HepG2 (cell line): ENCODE measurements around the gene MAML1.

Experiments used
- ARHGAP35 ChIP-seq: sonication (generic); formaldehyde crosslinking; IDR thresholded peaks from 2 replicates; pipeline ENCODE4 v1.9.0; 2022; ENCODE audit warnings: mild to moderate bottlenecking, inconsistent platforms, moderate library complexity, missing genetic modification reagents, borderline replicate concordance
- CTCF ChIP-seq: sonication (generic); formaldehyde crosslinking; IDR thresholded peaks from 2 replicates; pipeline ENCODE4 v1.5.0; 2020; ENCODE audit warnings: mild to moderate bottlenecking, missing genetic modification reagents, moderate library complexity
- E2F2 ChIP-seq: sonication (generic); formaldehyde crosslinking; IDR thresholded peaks from 2 replicates; pipeline ENCODE4 v1.4.0; 2020; ENCODE audit warnings: missing genetic modification reagents, borderline replicate concordance
- ETS1 ChIP-seq: sonication (generic); formaldehyde crosslinking; IDR thresholded peaks from 2 replicates; pipeline ENCODE4 v1.4.0; 2020; ENCODE audit warnings: missing genetic modification reagents
- KLF15 ChIP-seq: sonication (generic); formaldehyde crosslinking; IDR thresholded peaks from 2 replicates; pipeline ENCODE4 v1.8.1; 2023; ENCODE audit warnings: borderline replicate concordance, mild to moderate bottlenecking, inconsistent platforms, missing genetic modification reagents, mixed read lengths
- MLLT10 ChIP-seq: sonication (generic); formaldehyde crosslinking; IDR thresholded peaks from 2 replicates; pipeline ENCODE4 v1.4.0; 2020; ENCODE audit warnings: missing genetic modification reagents
- MTA3 ChIP-seq: sonication (generic); formaldehyde crosslinking; IDR thresholded peaks from 2 replicates; pipeline ENCODE4 v1.4.0; 2020; ENCODE audit warnings: missing genetic modification reagents
- TMF1 ChIP-seq: sonication (generic); formaldehyde crosslinking; IDR thresholded peaks from 2 replicates; pipeline ENCODE4 v1.8.1; 2022; ENCODE audit warnings: low read depth, missing genetic modification reagents
- YY1 ChIP-seq: IDR thresholded peaks from 2 replicates; pipeline ENCODE4 v1.6.1; 2011; ENCODE audit warnings: low read length, low read depth, moderate library complexity, mild to moderate bottlenecking; ENCODE audit not compliant: insufficient read depth, insufficient replicate concordance
- ZFX ChIP-seq: sonication (generic); formaldehyde crosslinking; IDR thresholded peaks from 2 replicates; pipeline ENCODE4 v1.4.0; 2020; ENCODE audit warnings: mild to moderate bottlenecking, low read depth, missing genetic modification reagents, moderate library complexity
- ZNF142 ChIP-seq: sonication (generic); formaldehyde crosslinking; IDR thresholded peaks from 2 replicates; pipeline ENCODE4 v1.4.0; 2020; ENCODE audit warnings: missing genetic modification reagents
- ZNF280B ChIP-seq: sonication (generic); formaldehyde crosslinking; IDR thresholded peaks from 2 replicates; pipeline ENCODE4 v1.5.0; 2020; ENCODE audit warnings: missing genetic modification reagents, mild to moderate bottlenecking, borderline replicate concordance

GRCh38 chr5:179788193-179788854, 55.7 kb downstream of the MAML1 start:
- no peak for TF ChIP-seq ETS1
- TF ChIP-seq ARHGAP35, result no peak
- no peak for TF ChIP-seq MTA3 (CRISPR knock-in tag)
- no peak for TF ChIP-seq KLF15 (CRISPR knock-in tag)
- no peak for TF ChIP-seq YY1
- TF ChIP-seq CTCF, result no peak
- no peak for TF ChIP-seq ZFX (CRISPR knock-in tag)
- no peak for TF ChIP-seq TMF1
- TF ChIP-seq MLLT10, result no peak
- no peak for TF ChIP-seq ZNF142
- TF ChIP-seq ZNF280B (CRISPR knock-in tag), result no peak
- TF ChIP-seq E2F2 (CRISPR knock-in tag), result no peak
